Kidney (tissue), 14 donors: ENCODE results near the gene BTBD8. TPM values are rescaled to one million over a fixed set of nuclear protein-coding genes. Genes with fewer than 3 reads are reported as not detected.
"Not testable (repeated sequence)": the region's sequence is repeated elsewhere in the genome, so short reads cannot be mapped to it uniquely, and the experiment has no call there.

Experiments used
- DNase-seq, 5 donors: peaks; one replicate each; pipeline ENCODE4 v3.0.0-alpha.2; 2013 to 2020
- FAIRE-seq: peaks from 2 replicates; lab custom pipeline; 2012; peaks lifted over from hg19 to GRCh38; lab: Jason Lieb, UNC
- H3K27ac ChIP-seq, 2 donors: one replicate each; pipeline ENCODE4 v1.7.0; 2013; ENCODE audit warnings: low read depth in 2 of 2, low read length in 2 of 2, inconsistent platforms in 1 of 2
- H3K27me3 ChIP-seq: one replicate; pipeline ENCODE4 v1.7.1; 2013; ENCODE audit warnings: low read length, inconsistent platforms; ENCODE audit not compliant: control insufficient read depth, insufficient read depth
- H3K36me3 ChIP-seq, 3 donors: one replicate each; pipeline versions ENCODE4 v1.7.0 to v1.7.1; 2013; ENCODE audit warnings: low read length in 3 of 3, control low read depth in 1 of 3, inconsistent platforms in 1 of 3; ENCODE audit not compliant: insufficient read depth in 3 of 3, control insufficient read depth in 2 of 3
- H3K4me1 ChIP-seq, 3 donors: one replicate each; pipeline versions ENCODE4 v1.7.0 to v1.7.1; 2013; ENCODE audit warnings: low read length in 3 of 3, inconsistent platforms in 1 of 3, low read depth in 1 of 3; ENCODE audit not compliant: control insufficient read depth in 2 of 3, insufficient read depth in 2 of 3
- H3K4me3 ChIP-seq, 3 donors: one replicate each; pipeline versions ENCODE4 v1.7.0 to v1.8.1; 2013; ENCODE audit warnings: low read length in 3 of 3, control low read depth in 1 of 3, inconsistent platforms in 1 of 3
- H3K9ac ChIP-seq, 3 donors: one replicate each; pipeline versions ENCODE4 v1.7.0 to v1.7.1; 2013; ENCODE audit warnings: low read length in 3 of 3, control low read depth in 1 of 3, inconsistent platforms in 1 of 3
- H3K9me3 ChIP-seq, 3 donors: one replicate each; pipeline versions ENCODE4 v1.7.0 to v1.7.1; 2013; ENCODE audit warnings: low read length in 3 of 3, control low read depth in 1 of 3, inconsistent platforms in 1 of 3; ENCODE audit not compliant: control insufficient read depth in 2 of 3, insufficient read depth in 1 of 3
- CTCF ChIP-seq: IDR thresholded peaks from 3 replicates; pipeline ENCODE4 v1.5.1; 2012; ENCODE audit warnings: mild to moderate bottlenecking, moderate library complexity, borderline replicate concordance; ENCODE audit not compliant: insufficient read depth; ENCODE audit errors: extremely low read depth
- intact Hi-C: fragments of 100-400 bp; cut with DNase I; formaldehyde crosslinking; loops from one replicate; pipeline ENCODE4 v1.11.1; 2022
- polyA plus RNA-seq: library from polyadenylated mRNA; stranded (reverse); fragments of 350-450 nt; fragmentation: Illumina TruSeq; extraction: RNeasy Lipid Tissue Mini Kit (QIAGEN cat#74804); gene quantifications from one replicate; pipeline ENCODE4 v1.2.3, GENCODE V29; 2014; ENCODE audit warnings: low read depth, low replicate concordance; ENCODE audit not compliant: insufficient read depth
- total RNA-seq: library from RNA; stranded (reverse); fragmentation: NEBNext Ultra II Directional; extraction: Animal tissue kit (Norgen Biotek cat#: 25700); gene quantifications from one replicate; pipeline ENCODE4 v1.2.1, GENCODE V29; 2021
- donor health status: control.
- donor health status: control.
- donor health status: control.
- donor health status: control.
- donor health status: control.
- donor health status: DM: yes; HTN: yes; CAD: no.
- donor health status: Normal renal cell carcinoma (clear cell type).

BTBD8 gene
- total and polyA plus RNA-seq, 2 donors from 2014 or later: 0.99 to 5.8 TPM

GRCh38 chr1:92070892-92071291 is 9.3 kb upstream of the BTBD8 start:
- no peak for TF ChIP-seq CTCF
- no peaks in the 10 kb centered on the region for H3K27me3 ChIP-seq
- no peak overlapping the region for H3K27ac ChIP-seq
- no peaks in the 10 kb centered on the region for H3K4me1 ChIP-seq
- FAIRE-seq (no peak), DNase-seq (no peak)
- H3K36me3 ChIP-seq: no peaks in the 10 kb centered on the region
- H3K9me3 ChIP-seq: no peaks in the 10 kb centered on the region
- no peak overlapping the region for H3K9ac ChIP-seq
- no peak overlapping the region for H3K4me3 ChIP-seq
- intact Hi-C loops: no loop called here

- H3K9ac ChIP-seq, H3K4me1 ChIP-seq, H3K36me3 ChIP-seq, FAIRE-seq, H3K27me3 ChIP-seq, H3K27ac ChIP-seq, H3K9me3 ChIP-seq, intact Hi-C loops, DNase-seq, H3K4me3 ChIP-seq: not testable (repeated sequence)
Observed at GRCh38 chr1:92074446-92074845, 5.7 kb upstream of the BTBD8 start.

- intact Hi-C loops: no loop called here
- Histone ChIP-seq H3K27ac (no peak within 1 kb of the TSS), H3K4me1 (no peaks in the 10 kb centered on the region), H3K27me3 (no peaks in the 10 kb centered on the region), H3K36me3 (no peaks in the 10 kb centered on the region), H3K9me3 (no peaks in the 10 kb centered on the region), H3K4me3 (no peak within 1 kb of the TSS), H3K9ac (no peak within 1 kb of the TSS)
- DNase-seq (no peak), FAIRE-seq (no peak)
- no peak for TF ChIP-seq CTCF
Observed at GRCh38 chr1:92075311-92075710, 4.8 kb upstream of the BTBD8 start, which contains the start of gene SETSIP. Gene SETSIP (minus strand): TSS chr1:92075411. CDS start chr1:92075411, 0 bp downstream.

GRCh38 chr1:92076363-92076762 is 3.8 kb upstream of the BTBD8 start:
- Histone ChIP-seq H3K27ac (no peak overlapping the region), H3K4me3 (no peak overlapping the region), H3K9me3 (no peaks in the 10 kb centered on the region), H3K36me3 (no peaks in the 10 kb centered on the region), H3K27me3 (no peaks in the 10 kb centered on the region), H3K4me1 (no peaks in the 10 kb centered on the region), H3K9ac (no peak overlapping the region)
- no peak for TF ChIP-seq CTCF
- intact Hi-C loops: no loop called here
- FAIRE-seq: no peak
- no peak for DNase-seq

- H3K36me3 ChIP-seq, H3K27me3 ChIP-seq, H3K9me3 ChIP-seq, H3K4me3 ChIP-seq, DNase-seq, H3K9ac ChIP-seq, intact Hi-C loops, FAIRE-seq, H3K4me1 ChIP-seq, H3K27ac ChIP-seq: not testable (repeated sequence)
Observed at GRCh38 chr1:92078077-92078476, 2.1 kb upstream of the BTBD8 start.
